ENCODE results near the gene SOCS6.

GRCh38 chr18:70339915-70340314 is 51.1 kb downstream of the SOCS6 start:
- TF ChIP-seq CTCF (IDR thresholded peaks at IDR 0.05 in 8 of 11, conservative IDR thresholded peaks at IDR 0.05 in 3 of 11) (no peak), POLR2A (IDR thresholded peaks at IDR 0.05) (no peak)
